Measurements from ENCODE around the gene C2CD2L. TPM values are rescaled to one million over a fixed set of nuclear protein-coding genes. Genes with fewer than 3 reads are reported as not detected.

The C2CD2L gene
- total RNA-seq, 3 donors from 2014 or later (not counting 1 experiment from before 2014, with no cell fraction given) = 20.3 to 27.7 (median 25.6) TPM

GRCh38 chr11:119117004-119117706 lies 10.0 kb downstream of the C2CD2L start:
- Histone ChIP-seq H3K9me3 (ENCODE audit: control insufficient read depth, insufficient read depth, low read length) (no peaks in the 10 kb centered on the region), H3K4me1 (ENCODE audit: control insufficient read depth, insufficient read depth, low read length) (peaks cover 19% of the 10 kb centered on the region), H3K4me3 (ENCODE audit: low read length) (no peak overlapping the region), H3K27ac (ENCODE audit: low read length) (no peak overlapping the region), H3K36me3 (ENCODE audit: control insufficient read depth, insufficient read depth, low read length) (peaks cover 36% of the 10 kb centered on the region), H3K27me3 (ENCODE audit: control insufficient read depth, insufficient read depth, low read length) (no peaks in the 10 kb centered on the region)
- Mint-ChIP-seq H3K27ac (no peak overlapping the region), H3K4me1 (peaks cover 20 to 27% of the 10 kb centered on the region in 2 donors), H3K9me3 (no peaks in the 10 kb centered on the region), H3K4me3 (no peak overlapping the region), H3K36me3 (peaks cover 6% of the 10 kb centered on the region), H3K27me3 (ENCODE audit: low read depth in 2 of 2) (no peaks in the 10 kb centered on the region)
- intact Hi-C loops (cut with micrococcal nuclease) = no loop called here
- 95% methylated on average over 3 of the region's 3 CpGs for WGBS (ENCODE audit: insufficient coverage)
- no peak for ATAC-seq
- no peak for DNase-seq
- TF ChIP-seq CTCF (IDR thresholded peaks at IDR 0.05) = no peak

- Histone ChIP-seq H3K27ac (ENCODE audit: low read length) (no peak overlapping the region), H3K36me3 (ENCODE audit: control insufficient read depth, insufficient read depth, low read length) (peaks cover 26% of the 10 kb centered on the region), H3K4me1 (ENCODE audit: control insufficient read depth, insufficient read depth, low read length) (peaks cover 26% of the 10 kb centered on the region), H3K4me3 (ENCODE audit: low read length) (no peak overlapping the region), H3K27me3 (ENCODE audit: control insufficient read depth, insufficient read depth, low read length) (no peaks in the 10 kb centered on the region), H3K9me3 (ENCODE audit: control insufficient read depth, insufficient read depth, low read length) (no peaks in the 10 kb centered on the region)
- H3K9me3 Mint-ChIP-seq = no peaks in the 10 kb centered on the region
- H3K36me3 Mint-ChIP-seq = peaks cover 6% of the 10 kb centered on the region
- DNase-seq (no peak), ATAC-seq (no peak)
- H3K27ac Mint-ChIP-seq = no peak overlapping the region
- no peaks in the 10 kb centered on the region for H3K27me3 Mint-ChIP-seq (ENCODE audit: low read depth in 2 of 2)
- no peak for TF ChIP-seq CTCF (IDR thresholded peaks at IDR 0.05)
- 99% methylated on average over 3 of the region's 5 CpGs for WGBS (ENCODE audit: insufficient coverage)
- intact Hi-C loops (cut with micrococcal nuclease) = no loop called here
- H3K4me1 Mint-ChIP-seq = peaks cover 31 to 37% of the 10 kb centered on the region in 2 donors
- H3K4me3 Mint-ChIP-seq = no peak overlapping the region
Observed at GRCh38 chr11:119118227-119118626, 11.1 kb downstream of the C2CD2L start.

GRCh38 chr11:119118946-119119345 lies 11.8 kb downstream of the C2CD2L start:
- no CpG with 5 or more reads among the region's 1 CpG for whole genome bisulfite sequencing (ENCODE audit: insufficient coverage)
- TF ChIP-seq CTCF (IDR thresholded peaks at IDR 0.05) = no peak
- Mint-ChIP-seq H3K4me1 (peaks cover 32 to 39% of the 10 kb centered on the region in 2 donors), H3K4me3 (no peak overlapping the region), H3K27me3 (ENCODE audit: low read depth in 2 of 2) (no peaks in the 10 kb centered on the region), H3K36me3 (peaks cover 6% of the 10 kb centered on the region), H3K9me3 (no peaks in the 10 kb centered on the region), H3K27ac (no peak overlapping the region)
- Histone ChIP-seq H3K4me1 (ENCODE audit: control insufficient read depth, insufficient read depth, low read length) (peaks cover 26% of the 10 kb centered on the region), H3K27ac (ENCODE audit: low read length) (no peak overlapping the region), H3K9me3 (ENCODE audit: control insufficient read depth, insufficient read depth, low read length) (no peaks in the 10 kb centered on the region), H3K36me3 (ENCODE audit: control insufficient read depth, insufficient read depth, low read length) (peaks cover 21% of the 10 kb centered on the region), H3K27me3 (ENCODE audit: control insufficient read depth, insufficient read depth, low read length) (no peaks in the 10 kb centered on the region), H3K4me3 (ENCODE audit: low read length) (no peak overlapping the region)
- intact Hi-C loops (cut with micrococcal nuclease) = no loop called here
- ATAC-seq = no peak
- no peak for DNase-seq

GRCh38 chr11:119120639-119121007 lies 13.5 kb downstream of the C2CD2L start:
- WGBS (ENCODE audit: insufficient coverage) = 51% methylated on average over 5 of the region's 5 CpGs
- peak overlapping the region; percentile 73 for H3K27ac ChIP-seq (ENCODE audit: low read length)
- peak overlapping the region; percentile 42 for H3K4me3 ChIP-seq (ENCODE audit: low read length)
- Mint-ChIP-seq H3K4me1 (peaks cover 32 to 33% of the 10 kb centered on the region in 2 donors), H3K36me3 (peaks cover under 1% of the 10 kb centered on the region), H3K27me3 (ENCODE audit: low read depth in 2 of 2) (no peaks in the 10 kb centered on the region), H3K4me3 (peak overlapping the region; percentile 91), H3K9me3 (no peaks in the 10 kb centered on the region), H3K27ac (peak overlapping the region; percentile 87 to 90)
- intact Hi-C loops (cut with micrococcal nuclease) = loop anchor here (1.0 to 5.0 kb wide), 4 partner anchors 18 to 53 kb away; partner anchors contain the start of genes HMBS and VPS11
- ATAC-seq (no peak), DNase-seq (peak in 1 of 2 donors; percentile 29)
- H3K4me1 ChIP-seq (ENCODE audit: control insufficient read depth, insufficient read depth, low read length) = peaks cover 24% of the 10 kb centered on the region
- TF ChIP-seq CTCF (IDR thresholded peaks at IDR 0.05) = no peak
- no peaks in the 10 kb centered on the region for H3K9me3 ChIP-seq (ENCODE audit: control insufficient read depth, insufficient read depth, low read length)
- H3K36me3 ChIP-seq (ENCODE audit: control insufficient read depth, insufficient read depth, low read length) = peaks cover 12% of the 10 kb centered on the region
- no peaks in the 10 kb centered on the region for H3K27me3 ChIP-seq (ENCODE audit: control insufficient read depth, insufficient read depth, low read length)
